ENCODE measurements around the gene PRKCB. TPM values are rescaled to one million over a fixed set of nuclear protein-coding genes. Genes with fewer than 3 reads are reported as not detected.

Gene PRKCB
- total and polyA plus RNA-seq, 2 of the 8 experiments (the other 6 are each of a cell fraction or from before 2014, with no cell fraction given), result 7.1 to 12.1 TPM

DNA sequence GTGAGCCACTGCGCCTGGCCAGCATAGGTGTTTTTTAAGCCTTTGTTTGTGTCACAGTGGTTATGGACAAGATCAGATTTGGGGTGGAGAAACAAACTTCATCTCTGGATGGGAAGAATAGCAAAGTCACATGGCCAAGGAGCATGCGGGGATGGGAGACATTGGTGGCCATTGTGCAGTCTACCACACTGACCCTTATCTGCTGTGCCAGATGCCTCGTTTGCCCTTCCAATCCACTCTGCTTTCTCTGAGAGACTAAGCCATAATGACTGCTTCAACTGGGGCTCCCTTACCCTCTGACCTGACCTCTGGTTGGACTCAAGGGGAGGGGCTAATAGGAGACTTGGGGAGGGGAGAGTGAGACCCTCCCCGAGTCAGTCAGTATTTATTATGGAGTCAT, 166.8 kb downstream of the PRKCB start (continued):
- TF ChIP-seq, protein P1, sequence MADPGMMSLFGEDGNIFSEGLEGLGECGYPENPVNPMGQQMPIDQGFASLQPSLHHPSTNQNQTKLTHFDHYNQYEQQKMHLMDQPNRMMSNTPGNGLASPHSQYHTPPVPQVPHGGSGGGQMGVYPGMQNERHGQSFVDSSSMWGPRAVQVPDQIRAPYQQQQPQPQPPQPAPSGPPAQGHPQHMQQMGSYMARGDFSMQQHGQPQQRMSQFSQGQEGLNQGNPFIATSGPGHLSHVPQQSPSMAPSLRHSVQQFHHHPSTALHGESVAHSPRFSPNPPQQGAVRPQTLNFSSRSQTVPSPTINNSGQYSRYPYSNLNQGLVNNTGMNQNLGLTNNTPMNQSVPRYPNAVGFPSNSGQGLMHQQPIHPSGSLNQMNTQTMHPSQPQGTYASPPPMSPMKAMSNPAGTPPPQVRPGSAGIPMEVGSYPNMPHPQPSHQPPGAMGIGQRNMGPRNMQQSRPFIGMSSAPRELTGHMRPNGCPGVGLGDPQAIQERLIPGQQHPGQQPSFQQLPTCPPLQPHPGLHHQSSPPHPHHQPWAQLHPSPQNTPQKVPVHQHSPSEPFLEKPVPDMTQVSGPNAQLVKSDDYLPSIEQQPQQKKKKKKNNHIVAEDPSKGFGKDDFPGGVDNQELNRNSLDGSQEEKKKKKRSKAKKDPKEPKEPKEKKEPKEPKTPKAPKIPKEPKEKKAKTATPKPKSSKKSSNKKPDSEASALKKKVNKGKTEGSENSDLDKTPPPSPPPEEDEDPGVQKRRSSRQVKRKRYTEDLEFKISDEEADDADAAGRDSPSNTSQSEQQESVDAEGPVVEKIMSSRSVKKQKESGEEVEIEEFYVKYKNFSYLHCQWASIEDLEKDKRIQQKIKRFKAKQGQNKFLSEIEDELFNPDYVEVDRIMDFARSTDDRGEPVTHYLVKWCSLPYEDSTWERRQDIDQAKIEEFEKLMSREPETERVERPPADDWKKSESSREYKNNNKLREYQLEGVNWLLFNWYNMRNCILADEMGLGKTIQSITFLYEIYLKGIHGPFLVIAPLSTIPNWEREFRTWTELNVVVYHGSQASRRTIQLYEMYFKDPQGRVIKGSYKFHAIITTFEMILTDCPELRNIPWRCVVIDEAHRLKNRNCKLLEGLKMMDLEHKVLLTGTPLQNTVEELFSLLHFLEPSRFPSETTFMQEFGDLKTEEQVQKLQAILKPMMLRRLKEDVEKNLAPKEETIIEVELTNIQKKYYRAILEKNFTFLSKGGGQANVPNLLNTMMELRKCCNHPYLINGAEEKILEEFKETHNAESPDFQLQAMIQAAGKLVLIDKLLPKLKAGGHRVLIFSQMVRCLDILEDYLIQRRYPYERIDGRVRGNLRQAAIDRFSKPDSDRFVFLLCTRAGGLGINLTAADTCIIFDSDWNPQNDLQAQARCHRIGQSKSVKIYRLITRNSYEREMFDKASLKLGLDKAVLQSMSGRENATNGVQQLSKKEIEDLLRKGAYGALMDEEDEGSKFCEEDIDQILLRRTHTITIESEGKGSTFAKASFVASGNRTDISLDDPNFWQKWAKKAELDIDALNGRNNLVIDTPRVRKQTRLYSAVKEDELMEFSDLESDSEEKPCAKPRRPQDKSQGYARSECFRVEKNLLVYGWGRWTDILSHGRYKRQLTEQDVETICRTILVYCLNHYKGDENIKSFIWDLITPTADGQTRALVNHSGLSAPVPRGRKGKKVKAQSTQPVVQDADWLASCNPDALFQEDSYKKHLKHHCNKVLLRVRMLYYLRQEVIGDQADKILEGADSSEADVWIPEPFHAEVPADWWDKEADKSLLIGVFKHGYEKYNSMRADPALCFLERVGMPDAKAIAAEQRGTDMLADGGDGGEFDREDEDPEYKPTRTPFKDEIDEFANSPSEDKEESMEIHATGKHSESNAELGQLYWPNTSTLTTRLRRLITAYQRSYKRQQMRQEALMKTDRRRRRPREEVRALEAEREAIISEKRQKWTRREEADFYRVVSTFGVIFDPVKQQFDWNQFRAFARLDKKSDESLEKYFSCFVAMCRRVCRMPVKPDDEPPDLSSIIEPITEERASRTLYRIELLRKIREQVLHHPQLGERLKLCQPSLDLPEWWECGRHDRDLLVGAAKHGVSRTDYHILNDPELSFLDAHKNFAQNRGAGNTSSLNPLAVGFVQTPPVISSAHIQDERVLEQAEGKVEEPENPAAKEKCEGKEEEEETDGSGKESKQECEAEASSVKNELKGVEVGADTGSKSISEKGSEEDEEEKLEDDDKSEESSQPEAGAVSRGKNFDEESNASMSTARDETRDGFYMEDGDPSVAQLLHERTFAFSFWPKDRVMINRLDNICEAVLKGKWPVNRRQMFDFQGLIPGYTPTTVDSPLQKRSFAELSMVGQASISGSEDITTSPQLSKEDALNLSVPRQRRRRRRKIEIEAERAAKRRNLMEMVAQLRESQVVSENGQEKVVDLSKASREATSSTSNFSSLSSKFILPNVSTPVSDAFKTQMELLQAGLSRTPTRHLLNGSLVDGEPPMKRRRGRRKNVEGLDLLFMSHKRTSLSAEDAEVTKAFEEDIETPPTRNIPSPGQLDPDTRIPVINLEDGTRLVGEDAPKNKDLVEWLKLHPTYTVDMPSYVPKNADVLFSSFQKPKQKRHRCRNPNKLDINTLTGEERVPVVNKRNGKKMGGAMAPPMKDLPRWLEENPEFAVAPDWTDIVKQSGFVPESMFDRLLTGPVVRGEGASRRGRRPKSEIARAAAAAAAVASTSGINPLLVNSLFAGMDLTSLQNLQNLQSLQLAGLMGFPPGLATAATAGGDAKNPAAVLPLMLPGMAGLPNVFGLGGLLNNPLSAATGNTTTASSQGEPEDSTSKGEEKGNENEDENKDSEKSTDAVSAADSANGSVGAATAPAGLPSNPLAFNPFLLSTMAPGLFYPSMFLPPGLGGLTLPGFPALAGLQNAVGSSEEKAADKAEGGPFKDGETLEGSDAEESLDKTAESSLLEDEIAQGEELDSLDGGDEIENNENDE (IDR thresholded peaks at IDR 0.05; ENCODE audit: insufficient replicate concordance, low read length), result no peak
- TF ChIP-seq, protein P2, sequence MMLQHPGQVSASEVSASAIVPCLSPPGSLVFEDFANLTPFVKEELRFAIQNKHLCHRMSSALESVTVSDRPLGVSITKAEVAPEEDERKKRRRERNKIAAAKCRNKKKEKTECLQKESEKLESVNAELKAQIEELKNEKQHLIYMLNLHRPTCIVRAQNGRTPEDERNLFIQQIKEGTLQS (IDR thresholded peaks at IDR 0.05; ENCODE audit: insufficient read depth, low read depth, low read length), result no peak
- TF ChIP-seq, protein P3, sequence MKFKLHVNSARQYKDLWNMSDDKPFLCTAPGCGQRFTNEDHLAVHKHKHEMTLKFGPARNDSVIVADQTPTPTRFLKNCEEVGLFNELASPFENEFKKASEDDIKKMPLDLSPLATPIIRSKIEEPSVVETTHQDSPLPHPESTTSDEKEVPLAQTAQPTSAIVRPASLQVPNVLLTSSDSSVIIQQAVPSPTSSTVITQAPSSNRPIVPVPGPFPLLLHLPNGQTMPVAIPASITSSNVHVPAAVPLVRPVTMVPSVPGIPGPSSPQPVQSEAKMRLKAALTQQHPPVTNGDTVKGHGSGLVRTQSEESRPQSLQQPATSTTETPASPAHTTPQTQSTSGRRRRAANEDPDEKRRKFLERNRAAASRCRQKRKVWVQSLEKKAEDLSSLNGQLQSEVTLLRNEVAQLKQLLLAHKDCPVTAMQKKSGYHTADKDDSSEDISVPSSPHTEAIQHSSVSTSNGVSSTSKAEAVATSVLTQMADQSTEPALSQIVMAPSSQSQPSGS (IDR thresholded peaks at IDR 0.05; ENCODE audit: low read length), result no peak
- no peak for TF ChIP-seq GTF2F1 (IDR thresholded peaks at IDR 0.05; ENCODE audit: borderline replicate concordance, low read depth, low read length)
- TF ChIP-seq EP300 (IDR thresholded peaks at IDR 0.05; ENCODE audit: borderline replicate concordance in 1 of 2, low read depth in 2 of 2, low read length in 2 of 2), result no peak
- TF ChIP-seq CREB1 (IDR thresholded peaks at IDR 0.05), result no peak
- no peak for TF ChIP-seq SUZ12 (IDR thresholded peaks at IDR 0.05; ENCODE audit: low read length)
- no peak for TF ChIP-seq SIN3A (conservative IDR thresholded peaks at IDR 0.05 in 1 of 2, IDR thresholded peaks at IDR 0.05 in 1 of 2; ENCODE audit: low read depth in 1 of 2, low read length in 2 of 2)
- no peak for TF ChIP-seq GABPA (IDR thresholded peaks at IDR 0.05; ENCODE audit: borderline replicate concordance, insufficient read depth, low read length)
